ENCODE measurements around the gene PLA2G6. TPM values are rescaled to one million over a fixed set of nuclear protein-coding genes. Genes with fewer than 3 reads are reported as not detected.
"Not testable (repeated sequence)": the region's sequence is repeated elsewhere in the genome, so short reads cannot be mapped to it uniquely, and the experiment has no call there.

Gene PLA2G6
- polyA plus RNA-seq, 2 of the 4 experiments (the other 2 are of a cell fraction): 7.4 to 7.6 TPM

DNA sequence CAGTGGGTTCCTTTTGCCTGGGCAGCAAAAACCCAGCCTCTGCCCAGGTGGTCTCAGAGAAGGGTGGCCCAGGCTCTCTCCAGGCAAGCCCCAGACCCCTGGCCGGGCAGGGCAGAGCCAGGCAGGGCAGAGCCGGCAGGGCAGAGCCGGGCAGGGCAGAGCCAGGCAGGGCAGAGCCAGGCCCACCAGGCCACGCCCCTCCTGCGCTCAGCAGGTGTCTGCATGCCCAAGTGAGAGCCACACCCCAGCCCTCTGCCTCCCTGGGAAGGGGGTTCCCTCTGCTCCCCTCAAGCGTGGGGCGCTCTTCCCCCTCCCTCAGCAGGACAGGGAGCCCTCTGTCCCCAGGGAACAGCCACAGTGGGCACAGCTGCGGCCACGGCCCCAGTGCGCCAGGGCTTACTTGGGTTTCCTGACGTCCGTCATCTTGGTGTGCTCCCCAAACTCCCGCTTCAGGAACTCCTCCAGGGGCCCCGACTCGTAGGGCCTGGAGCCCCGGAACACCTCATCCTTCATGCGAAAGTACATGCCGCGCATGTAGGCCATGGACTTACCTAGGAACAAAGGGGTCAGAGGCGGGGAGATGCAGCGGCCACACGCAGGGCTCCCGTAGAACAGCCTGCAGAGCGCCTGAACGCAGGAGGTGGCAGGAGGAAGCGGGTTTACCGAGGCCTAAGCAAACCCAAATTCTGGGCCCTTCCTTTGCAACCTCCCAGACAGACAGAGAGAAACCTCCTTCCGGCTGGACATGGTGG, 61.1 kb downstream of the PLA2G6 start:
- ATAC-seq (no peak), FAIRE-seq (no peak), DNase-seq (ENCODE audit: low read depth in 1 of 2, low spot score in 1 of 2) (no peak)
- Histone ChIP-seq H3K4me1 (no peaks in the 10 kb centered on the region), H3K9me3 (no peaks in the 10 kb centered on the region), H3K27ac (no peak overlapping the region), H3K4me3 (no peak overlapping the region), H3K4me2 (no peak overlapping the region)
- WGBS (ENCODE audit: missing lambda C conversion rate): 89% methylated on average over 19 of the region's 28 CpGs
- POLR2A ChIA-PET: no interaction called here
- CTCF ChIA-PET: interaction anchor here (0.7 kb wide), 1 partner anchor 176 kb away, joined by 3 read pairs; no protein-coding TSS in a partner anchor
- no peak for TF ChIP-seq RAD21 (conservative IDR thresholded peaks at IDR 0.05 in 1 of 2, IDR thresholded peaks at IDR 0.05 in 1 of 2)
- no peak for TF ChIP-seq MAZ (IDR thresholded peaks at IDR 0.05; ENCODE audit: borderline replicate concordance, low read depth, low read length)
- no peak for TF ChIP-seq POLR2A (IDR thresholded peaks at IDR 0.05; ENCODE audit: low read length)
- no peak for TF ChIP-seq KDM1A (IDR thresholded peaks at IDR 0.05; ENCODE audit: low read depth)
- no peak for TF ChIP-seq CHD4 (IDR thresholded peaks at IDR 0.05; ENCODE audit: borderline replicate concordance)
- TF ChIP-seq, protein P1, sequence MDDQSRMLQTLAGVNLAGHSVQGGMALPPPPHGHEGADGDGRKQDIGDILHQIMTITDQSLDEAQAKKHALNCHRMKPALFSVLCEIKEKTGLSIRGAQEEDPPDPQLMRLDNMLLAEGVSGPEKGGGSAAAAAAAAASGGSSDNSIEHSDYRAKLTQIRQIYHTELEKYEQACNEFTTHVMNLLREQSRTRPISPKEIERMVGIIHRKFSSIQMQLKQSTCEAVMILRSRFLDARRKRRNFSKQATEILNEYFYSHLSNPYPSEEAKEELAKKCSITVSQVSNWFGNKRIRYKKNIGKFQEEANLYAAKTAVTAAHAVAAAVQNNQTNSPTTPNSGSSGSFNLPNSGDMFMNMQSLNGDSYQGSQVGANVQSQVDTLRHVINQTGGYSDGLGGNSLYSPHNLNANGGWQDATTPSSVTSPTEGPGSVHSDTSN (IDR thresholded peaks at IDR 0.05): no peak
- TF ChIP-seq E2F6 (IDR thresholded peaks at IDR 0.05; ENCODE audit: borderline replicate concordance, low read depth): no peak
- no peak for TF ChIP-seq HES2 (IDR thresholded peaks at IDR 0.05)
- TF ChIP-seq RFX5 (IDR thresholded peaks at IDR 0.05): no peak

DNA sequence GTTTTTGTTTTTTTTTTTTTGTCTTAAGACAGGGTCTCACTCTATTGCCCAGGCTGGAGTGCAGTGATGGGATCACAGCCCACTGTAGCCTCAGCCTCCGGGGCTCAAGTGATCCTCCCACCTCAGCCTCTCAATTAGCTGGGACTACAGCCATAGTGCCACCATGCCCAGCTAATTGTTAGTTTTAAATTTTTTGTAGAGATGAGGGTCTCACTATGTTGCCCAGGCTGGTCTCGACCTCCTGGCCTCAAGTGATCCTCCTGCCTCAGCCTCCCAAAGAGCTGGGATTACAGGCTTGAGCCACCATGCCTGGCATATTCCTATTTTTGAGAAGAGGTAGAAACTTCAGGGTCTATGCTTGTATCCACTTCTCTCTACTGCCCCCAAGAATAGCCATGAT, 62.9 kb downstream of the PLA2G6 start:
- CTCF ChIA-PET: interaction anchor here (0.8 to 1.3 kb wide), 3 partner anchors 10 to 67 kb away, joined by 3 to 4 read pairs (median 3); no protein-coding TSS in a partner anchor
- POLR2A ChIA-PET; ATAC-seq; FAIRE-seq; H3K4me1 ChIP-seq; H3K4me2 ChIP-seq; H3K4me3 ChIP-seq; H3K9me3 ChIP-seq; DNase-seq (ENCODE audit: low read depth in 1 of 2, low spot score in 1 of 2); H3K27ac ChIP-seq: not testable (repeated sequence)
- 75% methylated on average over 2 of the region's 2 CpGs for WGBS (ENCODE audit: missing lambda C conversion rate)

GRCh38 chr22:38118182-38118581, 63.4 kb downstream of the PLA2G6 start:
- WGBS (ENCODE audit: missing lambda C conversion rate): 59% methylated on average over 3 of the region's 3 CpGs
- ATAC-seq: no peak
- Histone ChIP-seq H3K27ac (no peak overlapping the region), H3K4me1 (no peaks in the 10 kb centered on the region), H3K4me2 (no peak overlapping the region), H3K4me3 (no peak overlapping the region), H3K9me3 (no peaks in the 10 kb centered on the region)
- no peak for DNase-seq (ENCODE audit: low read depth in 1 of 2, low spot score in 1 of 2)
- CTCF ChIA-PET: interaction anchor here (1.3 kb wide), 1 partner anchor 66 kb away, joined by 3 read pairs; no protein-coding TSS in a partner anchor
- POLR2A ChIA-PET: no interaction called here
- FAIRE-seq: no peak
- no peak for TF ChIP-seq HOXB13 (CRISPR knock-in tag; IDR thresholded peaks at IDR 0.05; ENCODE audit: low read depth)
- no peak for TF ChIP-seq MAFK (IDR thresholded peaks at IDR 0.05; ENCODE audit: partially characterized antibody)
- TF ChIP-seq, protein P2, sequence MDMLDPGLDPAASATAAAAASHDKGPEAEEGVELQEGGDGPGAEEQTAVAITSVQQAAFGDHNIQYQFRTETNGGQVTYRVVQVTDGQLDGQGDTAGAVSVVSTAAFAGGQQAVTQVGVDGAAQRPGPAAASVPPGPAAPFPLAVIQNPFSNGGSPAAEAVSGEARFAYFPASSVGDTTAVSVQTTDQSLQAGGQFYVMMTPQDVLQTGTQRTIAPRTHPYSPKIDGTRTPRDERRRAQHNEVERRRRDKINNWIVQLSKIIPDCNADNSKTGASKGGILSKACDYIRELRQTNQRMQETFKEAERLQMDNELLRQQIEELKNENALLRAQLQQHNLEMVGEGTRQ (IDR thresholded peaks at IDR 0.05): no peak
- TF ChIP-seq HDAC2 (IDR thresholded peaks at IDR 0.05): no peak
- TF ChIP-seq, protein P1 (IDR thresholded peaks at IDR 0.05): no peak
- TF ChIP-seq RNF2 (IDR thresholded peaks at IDR 0.05; ENCODE audit: borderline replicate concordance, low read depth): no peak
- TF ChIP-seq RCOR1 (IDR thresholded peaks at IDR 0.05; ENCODE audit: low read depth, low read length): no peak
- TF ChIP-seq CBX2 (IDR thresholded peaks at IDR 0.05; ENCODE audit: borderline replicate concordance, low read depth): no peak
- no peak for TF ChIP-seq ZC3H11A (IDR thresholded peaks at IDR 0.05)
- TF ChIP-seq CHD4 (IDR thresholded peaks at IDR 0.05; ENCODE audit: borderline replicate concordance): no peak
- no peak for TF ChIP-seq ZSCAN20 (CRISPR knock-in tag; IDR thresholded peaks at IDR 0.05)
- TF ChIP-seq RFX5 (IDR thresholded peaks at IDR 0.05): no peak
- no peak for TF ChIP-seq SMC3 (IDR thresholded peaks at IDR 0.05)
- TF ChIP-seq JUN (IDR thresholded peaks at IDR 0.05): no peak
- TF ChIP-seq POLR2AphosphoS2 (conservative IDR thresholded peaks at IDR 0.05; ENCODE audit: low read length): no peak
- TF ChIP-seq TFCP2L1 (CRISPR knock-in tag; IDR thresholded peaks at IDR 0.05): no peak
- TF ChIP-seq NR3C1 (IDR thresholded peaks at IDR 0.05): no peak
- TF ChIP-seq KDM1A (IDR thresholded peaks at IDR 0.05; ENCODE audit: low read depth): no peak
- TF ChIP-seq CHD2 (IDR thresholded peaks at IDR 0.05; ENCODE audit: low read length, partially characterized antibody): no peak

DNA sequence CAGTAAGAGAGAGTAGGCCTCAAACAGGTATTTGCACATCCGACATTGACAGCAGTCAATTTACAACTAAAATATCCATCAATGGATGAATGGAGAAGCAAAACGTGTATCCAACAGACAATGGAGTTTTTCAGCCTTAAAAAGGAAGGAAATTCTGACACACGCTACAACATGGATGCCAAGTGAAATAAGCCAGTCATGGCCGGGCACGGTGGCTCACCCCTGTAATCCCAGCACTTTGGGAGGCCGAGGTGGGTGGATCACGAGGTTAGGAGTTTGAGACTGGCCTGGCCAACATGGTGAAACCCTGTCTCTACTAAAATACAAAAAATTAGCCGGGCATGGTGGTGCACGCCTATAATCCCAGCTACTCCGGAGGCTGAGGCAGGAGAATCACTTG, 64.1 kb downstream of the PLA2G6 start:
- POLR2A ChIA-PET; DNase-seq (ENCODE audit: low read depth in 1 of 2, low spot score in 1 of 2); FAIRE-seq; H3K9me3 ChIP-seq; H3K4me2 ChIP-seq; H3K27ac ChIP-seq; H3K4me3 ChIP-seq; ATAC-seq; H3K4me1 ChIP-seq; CTCF ChIA-PET: not testable (repeated sequence)
- WGBS (ENCODE audit: missing lambda C conversion rate): 90% methylated on average over 10 of the region's 10 CpGs
